ENCODE results near the gene FAM53A. TPM values are rescaled to one million over a fixed set of nuclear protein-coding genes. Genes with fewer than 3 reads are reported as not detected.

FAM53A gene
- total RNA-seq, 1 donor: 0.86 TPM

DNA sequence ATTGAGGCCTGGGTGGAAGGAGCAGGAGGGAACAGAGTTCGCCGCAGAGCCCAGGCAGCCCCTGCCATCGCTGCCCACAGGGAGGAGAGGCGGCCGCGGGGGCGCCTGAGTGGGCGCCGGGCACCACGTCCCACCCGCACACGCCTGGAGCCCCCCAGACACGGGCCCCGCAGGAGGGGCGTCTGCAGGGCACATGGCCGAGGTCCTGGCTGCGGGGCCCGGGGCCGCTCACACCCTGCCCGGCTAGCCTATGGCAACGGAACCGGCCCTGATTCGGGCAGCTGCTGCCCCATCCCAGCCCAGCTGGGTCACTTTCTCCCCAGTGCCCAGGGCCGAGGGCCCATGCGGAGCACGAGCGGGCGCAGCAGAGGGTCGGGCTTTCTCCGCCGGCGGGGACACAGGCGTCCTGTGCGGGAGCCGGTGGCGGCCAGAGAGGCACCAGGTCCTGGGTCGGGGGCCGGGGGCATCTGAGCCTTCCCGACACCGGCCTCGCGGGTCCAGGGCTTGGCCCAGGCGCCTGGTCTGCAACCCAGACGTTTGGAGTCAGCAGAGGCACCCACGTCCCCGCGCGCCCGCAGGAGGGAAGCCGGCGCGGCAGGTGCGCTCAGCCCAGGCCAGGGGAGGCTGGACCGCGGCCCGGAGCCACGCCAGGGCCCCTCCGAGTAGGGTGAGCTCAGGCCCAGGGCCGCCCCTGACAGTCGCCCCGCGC is 91.2 kb downstream of the FAM53A start:
- no peak for TF ChIP-seq CTCF (IDR thresholded peaks at IDR 0.05; ENCODE audit: insufficient read depth, low read depth, low read length)
- no peak overlapping the region for H3K4me3 ChIP-seq (ENCODE audit: low read depth, low read length)
- no peak for DNase-seq (ENCODE audit: low read depth)

- TF ChIP-seq CTCF (IDR thresholded peaks at IDR 0.05; ENCODE audit: insufficient read depth, low read depth, low read length): no peak
- no peak overlapping the region for H3K4me3 ChIP-seq (ENCODE audit: low read depth, low read length)
- DNase-seq (ENCODE audit: low read depth): no peak
Measured at GRCh38 chr4:1592068-1592708, 91.9 kb downstream of the FAM53A start.

DNA sequence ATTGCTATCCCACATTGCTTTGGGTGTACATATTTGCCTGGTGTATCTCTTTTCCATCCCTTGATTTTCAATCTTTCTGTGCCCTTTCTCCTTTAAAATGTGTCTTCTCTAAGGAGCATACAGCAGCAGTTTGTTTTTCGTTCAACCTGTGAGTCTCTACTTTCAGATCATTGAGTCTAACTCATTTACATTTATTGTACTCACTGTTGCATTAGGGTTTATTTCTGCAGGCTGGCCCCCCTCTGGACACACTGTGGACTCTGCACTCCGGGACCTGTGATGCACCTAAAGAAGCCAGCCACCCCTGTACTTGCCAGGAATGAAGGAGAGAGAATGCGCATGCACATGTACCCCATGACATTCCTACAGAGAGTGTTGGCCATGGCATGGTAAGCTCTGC is 93.0 kb downstream of the FAM53A start:
- DNase-seq (ENCODE audit: low read depth): no peak
- H3K4me3 ChIP-seq (ENCODE audit: low read depth, low read length): no peak overlapping the region
- no peak for TF ChIP-seq CTCF (IDR thresholded peaks at IDR 0.05; ENCODE audit: insufficient read depth, low read depth, low read length)

DNA sequence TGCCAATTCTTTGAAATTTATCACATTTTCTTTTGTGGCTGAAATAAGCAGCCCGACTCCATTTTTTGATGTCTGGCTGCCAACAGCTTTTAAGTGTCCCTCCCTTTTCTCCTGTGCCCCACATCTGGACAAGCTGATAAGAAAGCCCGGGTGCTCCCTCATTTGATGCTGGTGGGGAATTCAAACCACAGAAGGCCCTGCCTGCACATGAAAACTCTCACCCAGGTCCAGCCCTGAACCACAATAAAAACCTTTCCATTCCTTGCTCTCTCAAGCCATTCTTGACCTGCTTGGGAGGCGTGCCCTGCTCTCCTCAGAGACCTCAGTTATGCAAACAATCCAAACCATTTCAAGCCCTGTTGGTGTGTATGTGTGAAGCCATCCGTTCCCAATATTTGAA is 93.9 kb downstream of the FAM53A start:
- H3K4me3 ChIP-seq (ENCODE audit: low read depth, low read length): no peak overlapping the region
- DNase-seq (ENCODE audit: low read depth): no peak
- no peak for TF ChIP-seq CTCF (IDR thresholded peaks at IDR 0.05; ENCODE audit: insufficient read depth, low read depth, low read length)

Small RNA genes lying within 50 kb of the gene (small RNA-seq; reads per million reads assigned to genes)
- gene RF00019: not detected

Other genes with a start within 250 kb of the FAM53A start
- gene SLBP, start 28.0 kb upstream of the FAM53A start, total RNA-seq: 63.0 and 69.6 TPM in 2 replicates
- gene TMEM129, start 37.0 kb upstream of the FAM53A start, total RNA-seq: 31.1 and 34.5 TPM in 2 replicates
- 9.0 and 16.0 TPM in 2 replicates for gene TACC3, start 37.2 kb upstream of the FAM53A start, total RNA-seq
- 0.32 and 0.86 TPM in 2 replicates for gene FGFR3, start 109.0 kb upstream of the FAM53A start, total RNA-seq
- gene LETM1, start 171.8 kb upstream of the FAM53A start, total RNA-seq: 80.2 and 91.5 TPM in 2 replicates
- 61.5 and 67.8 TPM in 2 replicates for gene NSD2, start 187.1 kb upstream of the FAM53A start, total RNA-seq

Measured in fibroblast of villous mesenchyme (primary cell).